Epithelial cell of proximal tubule (primary cell): ENCODE measurements around the gene HCK. TPM values are rescaled to one million over a fixed set of nuclear protein-coding genes. Genes with fewer than 3 reads are reported as not detected.

Source experiments
- DNase-seq: peaks from one replicate; pipeline ENCODE4 v3.0.0-alpha.2; 2011; ENCODE audit warnings: low read depth
- H3K4me3 ChIP-seq: 2 replicates; pipeline ENCODE4 v1.5.1; 2011; ENCODE audit warnings: low read depth, mild to moderate bottlenecking, low read length
- total RNA-seq: library from RNA; depleted of rRNA; stranded (reverse); fragments of >200 nt; gene quantifications from 2 replicates; pipeline ENCODE4 v1.2.3, GENCODE V29; 2015
- TF ChIP-seq, protein P1 (sequence below): conservative IDR thresholded peaks from 2 replicates; pipeline ENCODE4 v1.5.1; 2012; ENCODE audit warnings: low read depth, mild to moderate bottlenecking, low read length

Gene HCK
- total RNA-seq, 1 donor from 2014 or later = not detected

DNA sequence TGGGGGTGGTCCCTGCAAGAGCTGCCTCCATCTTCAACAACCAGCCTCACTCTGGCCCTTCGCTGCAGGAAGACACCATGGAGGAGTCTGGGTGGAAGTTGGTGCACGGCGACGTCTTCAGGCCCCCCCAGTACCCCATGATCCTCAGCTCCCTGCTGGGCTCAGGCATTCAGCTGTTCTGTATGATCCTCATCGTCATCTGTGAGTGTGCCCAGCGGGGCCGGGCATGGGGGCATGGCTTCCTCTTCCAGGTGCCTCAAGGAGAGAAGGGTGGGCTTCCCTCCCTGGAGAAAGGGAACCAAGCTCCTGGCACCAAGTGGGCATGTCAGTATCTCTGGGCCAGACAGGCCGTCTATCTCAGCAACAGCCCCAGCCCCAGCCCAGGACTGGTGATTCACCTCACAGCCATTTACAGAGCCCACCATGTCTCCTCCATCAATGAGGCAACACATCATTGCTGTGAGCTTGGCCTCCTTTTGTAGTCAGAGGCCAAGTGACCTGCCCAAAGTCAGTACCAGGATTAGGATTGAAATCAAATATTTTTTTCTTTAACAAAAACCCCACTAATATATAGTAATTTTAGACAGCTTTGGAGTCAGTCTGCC, 97.6 kb downstream of the HCK start:
- no peak overlapping the region for H3K4me3 ChIP-seq
- DNase-seq = no peak
- TF ChIP-seq, protein P1, sequence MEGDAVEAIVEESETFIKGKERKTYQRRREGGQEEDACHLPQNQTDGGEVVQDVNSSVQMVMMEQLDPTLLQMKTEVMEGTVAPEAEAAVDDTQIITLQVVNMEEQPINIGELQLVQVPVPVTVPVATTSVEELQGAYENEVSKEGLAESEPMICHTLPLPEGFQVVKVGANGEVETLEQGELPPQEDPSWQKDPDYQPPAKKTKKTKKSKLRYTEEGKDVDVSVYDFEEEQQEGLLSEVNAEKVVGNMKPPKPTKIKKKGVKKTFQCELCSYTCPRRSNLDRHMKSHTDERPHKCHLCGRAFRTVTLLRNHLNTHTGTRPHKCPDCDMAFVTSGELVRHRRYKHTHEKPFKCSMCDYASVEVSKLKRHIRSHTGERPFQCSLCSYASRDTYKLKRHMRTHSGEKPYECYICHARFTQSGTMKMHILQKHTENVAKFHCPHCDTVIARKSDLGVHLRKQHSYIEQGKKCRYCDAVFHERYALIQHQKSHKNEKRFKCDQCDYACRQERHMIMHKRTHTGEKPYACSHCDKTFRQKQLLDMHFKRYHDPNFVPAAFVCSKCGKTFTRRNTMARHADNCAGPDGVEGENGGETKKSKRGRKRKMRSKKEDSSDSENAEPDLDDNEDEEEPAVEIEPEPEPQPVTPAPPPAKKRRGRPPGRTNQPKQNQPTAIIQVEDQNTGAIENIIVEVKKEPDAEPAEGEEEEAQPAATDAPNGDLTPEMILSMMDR = no peak

DNA sequence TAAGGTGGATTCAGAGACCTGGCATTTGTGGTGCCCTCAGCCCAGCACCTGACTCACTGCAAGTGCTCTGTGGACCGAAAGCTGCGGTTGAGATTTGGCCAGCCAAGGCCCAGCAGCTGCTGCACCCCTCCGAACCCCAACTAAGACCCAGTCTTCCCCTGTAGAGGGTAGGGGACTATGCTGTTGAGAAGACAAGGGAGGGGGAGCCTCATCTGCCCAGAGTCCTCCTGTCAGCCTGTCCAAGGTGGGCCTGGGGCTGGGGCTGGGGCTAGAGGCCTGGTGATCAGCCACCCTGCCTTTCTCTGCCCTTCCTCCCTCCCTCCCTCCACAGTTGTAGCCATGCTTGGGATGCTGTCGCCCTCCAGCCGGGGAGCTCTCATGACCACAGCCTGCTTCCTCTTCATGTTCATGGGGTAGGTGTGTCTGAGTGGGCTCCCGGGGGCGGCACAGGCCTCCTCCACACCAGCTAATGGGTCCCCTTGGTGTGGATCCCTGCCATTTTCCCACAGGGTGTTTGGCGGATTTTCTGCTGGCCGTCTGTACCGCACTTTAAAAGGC, 98.3 kb downstream of the HCK start:
- H3K4me3 ChIP-seq = no peak overlapping the region
- DNase-seq = no peak
- TF ChIP-seq, protein P1 = no peak

Other genes starting within 250 kb of the HCK start
- gene MYLK2, start 232.9 kb upstream of the HCK start, total RNA-seq = under 0.01 TPM in 1 of 2 replicates, not detected in the other
- not detected in 2 replicates for gene FOXS1, start 206.6 kb upstream of the HCK start, total RNA-seq
- not detected in 2 replicates for gene DUSP15, start 181.7 kb upstream of the HCK start, total RNA-seq
- gene TTLL9, start 181.6 kb upstream of the HCK start, total RNA-seq = not detected in 2 replicates
- gene PDRG1, start 100.2 kb upstream of the HCK start, total RNA-seq = 16.5 and 17.8 TPM in 2 replicates
- gene XKR7, start 84.1 kb upstream of the HCK start, total RNA-seq = under 0.01 and 0.17 TPM in 2 replicates
- not detected in 2 replicates for gene CCM2L, start 41.8 kb upstream of the HCK start, total RNA-seq
- 25.7 and 29.4 TPM in 2 replicates for gene TM9SF4, start 57.5 kb downstream of the HCK start, total RNA-seq
- 7.8 and 9.0 TPM in 2 replicates for gene PLAGL2, start 155.5 kb downstream of the HCK start, total RNA-seq
- 23.8 and 45.9 TPM in 2 replicates for gene POFUT1, start 155.6 kb downstream of the HCK start, total RNA-seq
- 19.0 and 22.8 TPM in 2 replicates for gene KIF3B, start 225.4 kb downstream of the HCK start, total RNA-seq